HG03045 (cell line): Measurements from ENCODE around the gene TMEM144.
"Not testable (repeated sequence)": the region's sequence is repeated elsewhere in the genome, so short reads cannot be mapped to it uniquely, and the experiment has no call there.

Source experiments
- ATAC-seq: cut with Tn5 transposase; IDR thresholded peaks from one replicate; pipeline ENCODE4 v1.9.1; 2021; ENCODE audit warnings: mild to moderate bottlenecking, moderate library complexity; ENCODE audit not compliant: unreplicated experiment

TMEM144 gene

DNA sequence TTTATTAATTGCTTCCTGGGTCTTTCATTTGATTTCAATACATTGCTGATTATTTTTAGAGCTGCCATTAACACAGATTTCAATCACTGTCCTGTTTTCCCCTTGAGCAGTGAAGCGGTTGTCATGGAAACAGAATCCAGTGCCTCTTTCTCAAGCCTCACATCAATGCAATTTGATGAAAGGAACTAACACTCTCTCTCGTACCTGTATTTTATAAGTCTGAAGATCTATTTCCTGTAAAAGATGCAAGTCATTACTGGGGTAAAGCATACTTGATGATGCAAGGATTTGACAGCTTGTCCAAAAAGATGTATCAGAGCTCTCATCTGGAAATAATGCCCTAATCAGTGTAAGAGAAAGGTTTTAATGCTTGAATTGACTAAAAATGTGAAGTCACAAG lies 19.6 kb upstream of the TMEM144 start:
- ATAC-seq = no peak

DNA sequence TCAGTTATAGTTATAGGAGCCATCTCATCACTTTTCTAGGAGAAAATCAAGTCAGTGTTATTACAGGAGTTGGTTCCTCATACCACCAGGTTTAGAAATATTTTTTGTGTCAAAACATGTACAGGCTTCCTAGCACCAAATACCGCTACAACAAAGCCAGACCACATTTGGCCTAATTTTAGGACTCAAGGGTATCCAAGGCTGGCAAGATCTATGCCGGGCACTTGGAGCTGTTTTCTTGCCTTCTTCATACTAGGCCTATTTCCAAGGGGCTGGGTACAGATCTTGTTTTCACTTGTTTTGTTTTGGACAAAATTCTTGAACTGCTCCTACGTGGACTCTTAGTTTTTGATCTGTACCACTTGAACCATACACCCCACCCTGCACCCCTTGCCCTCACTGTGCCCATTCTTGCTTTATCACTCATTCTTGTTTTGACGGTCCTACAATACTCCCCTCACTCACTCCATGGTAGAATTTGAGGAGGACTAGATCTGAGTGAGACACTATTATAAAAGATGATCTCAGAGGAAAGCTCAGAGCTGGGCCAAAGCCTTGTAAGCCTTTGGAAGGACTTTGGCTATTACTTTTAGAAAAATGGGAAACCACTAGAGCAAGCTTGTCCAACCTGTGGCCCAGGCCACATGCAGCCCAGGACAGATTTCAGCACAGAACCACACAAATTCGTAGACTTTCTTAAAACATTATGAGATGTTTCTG lies 17.7 kb upstream of the TMEM144 start:
- no peak for ATAC-seq

DNA sequence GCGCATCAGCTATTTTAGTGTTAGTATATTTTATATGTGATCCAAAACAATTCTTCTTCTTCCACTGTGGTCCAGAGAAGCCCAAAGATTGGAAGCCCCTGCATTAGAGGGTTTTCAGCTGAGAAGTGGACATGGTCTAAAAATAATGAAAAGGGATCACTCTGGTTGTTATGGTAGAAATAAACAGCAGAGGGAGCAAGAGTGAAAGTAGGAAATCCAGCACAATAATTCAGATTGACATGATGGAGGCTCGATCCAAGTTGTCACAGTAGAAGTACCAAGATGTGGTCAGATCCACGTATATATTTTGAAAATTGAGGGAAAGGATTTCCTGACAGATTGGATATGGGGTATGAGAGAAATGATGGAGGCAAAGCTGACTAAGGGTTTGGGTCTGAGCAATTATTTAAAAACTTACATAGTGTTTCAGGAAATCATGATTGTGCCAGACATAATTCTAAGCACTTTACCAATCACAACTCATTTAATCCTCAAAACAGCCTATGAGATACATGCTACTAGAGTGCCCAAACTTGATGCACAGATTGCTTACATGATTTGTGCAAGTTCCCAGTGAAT lies 17.0 kb upstream of the TMEM144 start:
- no peak for ATAC-seq

DNA sequence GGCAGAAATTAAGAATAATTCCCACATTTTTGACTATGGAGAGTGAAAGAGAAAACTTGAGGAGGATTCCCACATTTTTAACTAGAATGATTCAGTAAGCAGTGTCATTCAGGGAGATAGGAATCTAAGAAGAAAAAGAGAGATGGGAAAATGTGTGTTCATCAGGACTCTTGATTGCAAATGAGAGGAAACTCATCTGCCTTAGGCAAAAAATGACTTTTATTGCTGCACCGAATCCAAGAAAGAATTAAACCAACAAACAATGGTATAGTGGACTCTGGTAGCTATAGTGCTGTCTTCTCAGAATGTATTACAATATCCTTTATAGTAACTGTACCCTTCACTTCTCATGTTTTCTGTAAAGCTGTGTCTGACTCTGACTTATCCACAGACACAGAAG lies 15.0 kb upstream of the TMEM144 start:
- no peak for ATAC-seq

DNA sequence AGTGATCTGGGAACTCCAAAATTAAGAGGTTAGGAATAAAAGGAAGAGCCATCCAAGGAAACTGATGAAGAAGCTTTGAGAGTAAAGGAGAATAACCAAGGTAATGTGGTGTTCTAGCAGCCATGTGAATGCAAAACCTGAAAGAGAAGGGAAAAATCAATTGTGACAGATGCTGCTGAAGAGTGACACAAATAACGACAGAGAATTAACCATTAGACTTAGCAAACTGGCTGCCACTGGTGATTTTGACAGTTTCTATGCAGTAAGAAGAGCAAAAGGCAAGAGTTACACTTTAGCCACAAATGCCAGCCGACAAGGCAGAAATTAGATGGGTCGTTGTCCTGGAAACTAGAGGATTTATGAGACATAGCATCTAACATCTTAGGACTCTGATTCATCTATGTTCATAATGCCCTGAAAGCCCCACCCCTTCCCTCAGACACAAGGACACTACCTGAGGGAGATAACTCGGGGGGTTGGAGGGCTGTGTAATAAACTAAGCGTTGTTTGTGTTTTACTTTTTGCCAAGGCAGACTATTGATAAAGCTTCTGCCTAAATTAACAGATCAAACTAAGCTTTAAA lies 13.0 kb upstream of the TMEM144 start:
- ATAC-seq = no peak

DNA sequence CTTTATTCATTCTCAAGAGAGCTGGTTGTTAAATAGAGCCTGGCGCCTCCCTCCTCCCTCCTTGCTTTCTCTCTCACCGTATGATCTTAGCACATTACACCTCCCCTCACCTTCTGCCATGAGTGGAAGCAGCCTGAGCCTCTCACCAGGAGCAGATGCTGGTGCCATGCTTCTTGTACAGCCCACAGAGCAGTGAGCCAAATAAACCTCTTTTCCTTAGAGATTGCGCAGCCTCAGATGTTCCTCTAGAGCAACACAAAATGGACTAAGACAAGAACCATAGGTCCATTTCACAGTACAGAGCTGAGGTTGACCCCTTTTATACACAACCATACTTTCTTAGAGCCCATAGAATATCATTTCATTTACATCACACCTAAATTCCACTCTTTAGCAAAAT lies 10.1 kb upstream of the TMEM144 start:
- ATAC-seq = no peak

DNA sequence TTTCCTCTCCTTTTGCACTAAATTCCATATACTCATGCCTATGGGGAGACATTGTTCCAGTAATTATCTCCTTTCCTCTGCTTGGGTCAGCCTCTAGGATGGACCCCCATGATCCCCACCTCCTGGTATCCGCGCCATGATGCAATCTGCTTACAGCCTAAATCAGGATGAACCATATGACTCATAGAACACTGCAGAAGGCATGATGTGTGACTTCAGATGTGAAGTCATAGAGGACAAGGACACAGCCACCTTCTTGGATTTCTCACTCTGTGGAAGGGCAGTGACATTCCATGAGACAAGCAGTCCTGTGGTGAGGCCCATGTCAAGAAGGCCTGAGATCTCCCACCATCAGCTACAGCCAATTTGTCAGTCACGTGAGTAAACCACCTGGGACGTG lies 9.0 kb upstream of the TMEM144 start:
- no peak for ATAC-seq

DNA sequence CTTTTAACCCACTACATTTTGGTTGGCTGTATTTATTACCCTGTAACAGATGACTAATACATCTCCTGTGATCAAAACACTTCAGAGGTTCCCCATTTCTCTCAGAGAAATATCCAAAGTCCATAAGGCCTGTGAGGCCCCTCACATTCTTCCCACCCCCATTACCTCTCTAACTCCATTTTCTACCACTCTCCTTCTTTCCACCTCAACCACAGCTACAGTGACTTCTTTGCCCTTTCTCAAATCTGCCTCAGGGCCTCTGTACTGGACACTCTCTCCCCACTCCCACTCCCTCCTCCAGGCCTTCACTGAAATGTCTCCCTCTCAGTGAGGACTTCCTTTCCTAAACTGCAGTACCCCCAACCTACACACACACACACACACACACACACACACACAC lies 8.4 kb upstream of the TMEM144 start:
- no peak for ATAC-seq

DNA sequence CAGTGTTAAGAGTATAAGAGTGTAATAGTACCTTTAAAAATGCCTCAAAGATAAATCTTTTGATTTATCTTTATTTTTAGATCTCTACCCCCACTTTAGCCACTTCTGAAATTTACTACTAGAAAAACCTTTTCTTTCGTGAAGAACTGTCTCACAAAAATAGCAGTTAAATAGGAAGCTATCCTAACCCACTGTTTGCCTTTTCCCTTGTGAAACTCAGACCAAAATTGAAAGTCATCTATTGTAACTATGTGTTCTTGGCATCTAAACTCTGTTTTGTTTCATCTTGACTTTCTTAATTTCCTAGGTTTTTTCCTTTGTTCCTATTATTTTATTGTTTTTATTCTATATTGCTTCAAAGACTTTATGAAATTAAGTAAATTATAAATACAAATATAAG lies 7.8 kb upstream of the TMEM144 start:
- no peak for ATAC-seq

DNA sequence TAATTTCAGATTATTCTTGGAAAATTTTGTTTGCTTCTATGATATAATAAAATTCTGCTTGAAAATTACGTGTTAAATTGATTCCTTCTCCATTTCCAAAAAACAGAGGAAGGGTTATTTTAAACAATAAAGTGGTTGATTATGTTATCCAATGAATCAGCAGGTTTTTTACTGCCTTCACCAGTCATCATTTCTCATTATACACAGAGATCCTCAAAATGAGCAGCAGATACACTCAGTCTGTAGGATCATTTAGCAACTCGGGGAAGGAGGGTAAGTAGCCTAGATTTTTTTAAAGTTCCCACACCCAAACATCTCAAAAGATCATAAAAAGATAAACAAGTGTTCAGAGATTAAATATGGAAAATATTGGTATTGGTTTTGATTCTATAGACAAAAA lies 6.8 kb upstream of the TMEM144 start:
- ATAC-seq = no peak

DNA sequence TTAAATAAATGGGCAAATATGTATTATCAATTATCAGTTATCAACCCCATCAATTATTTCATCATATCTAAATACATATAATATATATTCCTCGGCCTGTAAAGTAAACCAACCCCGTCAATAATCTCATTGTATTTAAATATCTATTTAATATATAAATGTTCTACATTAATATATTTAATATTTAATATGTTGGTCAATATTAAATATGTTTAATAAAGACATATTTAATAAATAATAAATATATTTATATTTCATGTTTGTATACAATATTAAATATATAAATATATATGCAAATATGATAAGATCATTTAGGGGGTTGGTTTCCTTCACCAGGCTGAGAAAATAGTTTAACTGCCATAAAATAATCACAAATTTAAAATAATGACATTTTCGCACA lies 6.4 kb upstream of the TMEM144 start:
- no peak for ATAC-seq

DNA sequence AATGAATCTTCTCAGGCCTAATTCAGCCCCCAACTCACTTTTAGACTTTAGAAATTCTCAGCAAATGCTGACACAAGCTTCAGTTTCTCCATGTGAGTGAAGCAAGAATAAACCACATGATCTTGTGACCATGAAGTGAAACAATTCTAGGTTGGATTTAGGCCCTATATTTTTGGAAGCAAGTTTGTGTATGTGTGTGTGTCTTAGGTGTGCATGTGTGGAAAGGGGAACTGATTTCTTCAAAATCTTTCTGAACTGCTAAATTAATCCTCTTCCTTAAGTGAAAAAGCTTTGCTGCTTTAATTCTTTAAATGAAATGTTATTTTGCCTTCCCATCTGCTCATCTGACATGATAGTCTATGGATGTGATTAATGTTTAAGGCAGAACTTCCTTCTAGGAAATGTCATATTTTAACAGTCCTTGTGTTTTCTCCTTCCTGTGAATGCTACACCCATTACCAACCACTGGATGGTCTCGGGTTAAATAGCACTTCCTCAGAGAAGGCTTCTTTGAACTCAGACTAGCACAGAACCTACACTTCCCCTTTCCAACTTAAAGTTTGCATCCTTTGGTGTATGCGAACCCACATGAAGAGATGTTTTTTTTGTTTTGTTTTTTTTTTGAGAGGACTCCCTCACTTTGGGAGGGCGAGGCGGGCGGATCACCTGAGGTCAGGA lies 1.2 kb upstream of the TMEM144 start:
- no peak for ATAC-seq

DNA sequence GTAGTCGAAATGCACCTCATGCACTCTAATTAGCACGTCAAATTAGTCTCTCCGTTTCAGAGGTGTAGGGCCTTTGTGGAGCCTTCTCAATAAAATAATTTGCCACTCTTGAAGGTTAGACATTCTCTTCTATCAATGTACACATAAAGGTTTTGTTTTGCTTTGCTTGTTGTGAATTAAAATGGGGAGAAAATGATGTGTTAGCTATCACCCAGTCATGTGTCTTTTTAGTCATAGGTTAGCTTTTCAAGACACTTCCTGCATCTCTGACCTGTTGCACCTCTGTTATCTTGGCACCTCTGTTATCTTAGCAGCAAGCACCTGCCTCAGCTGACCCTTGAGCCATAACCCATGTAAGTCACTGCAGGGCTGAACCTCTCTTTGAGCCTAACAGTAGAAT lies 936 bp downstream of the TMEM144 start:
- no peak for ATAC-seq

DNA sequence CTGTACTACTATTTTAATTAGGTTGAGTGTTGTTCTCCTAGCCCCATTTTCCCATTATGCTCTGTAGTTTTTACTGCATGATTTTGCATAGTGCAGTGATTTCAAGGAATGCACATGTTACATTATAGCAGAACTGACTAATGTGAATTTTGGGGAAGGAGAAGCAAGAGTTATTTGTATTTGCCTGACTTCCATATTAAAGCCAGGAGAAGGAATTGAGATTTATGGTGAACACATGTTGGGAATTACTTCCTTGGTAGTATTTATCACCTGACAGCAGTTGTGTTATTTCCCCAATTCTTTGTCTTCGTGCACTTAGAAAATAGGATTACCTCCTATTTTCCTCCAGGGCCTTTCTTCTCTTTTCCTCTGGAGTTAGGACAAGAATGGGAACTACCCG lies 3.2 kb downstream of the TMEM144 start:
- ATAC-seq = no peak

DNA sequence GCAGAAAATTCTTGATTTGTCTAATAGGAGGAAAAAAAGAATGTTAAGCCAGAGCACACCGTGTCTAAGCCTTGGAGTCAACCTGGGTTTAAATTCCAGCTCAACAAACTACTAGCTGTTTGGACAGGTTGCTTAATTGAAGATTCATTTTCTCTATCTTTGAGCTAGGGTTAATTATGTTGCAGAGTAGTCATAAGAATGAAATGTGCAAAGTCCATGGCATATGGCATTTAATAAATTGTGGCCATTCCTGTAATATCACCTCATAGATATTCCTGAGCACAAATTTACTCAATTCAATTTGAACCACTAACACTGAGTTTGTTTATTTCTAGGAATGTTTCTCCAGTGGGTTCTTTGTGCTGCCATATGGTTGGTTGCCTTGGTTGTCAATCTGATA lies 4.6 kb downstream of the TMEM144 start:
- ATAC-seq = no peak

DNA sequence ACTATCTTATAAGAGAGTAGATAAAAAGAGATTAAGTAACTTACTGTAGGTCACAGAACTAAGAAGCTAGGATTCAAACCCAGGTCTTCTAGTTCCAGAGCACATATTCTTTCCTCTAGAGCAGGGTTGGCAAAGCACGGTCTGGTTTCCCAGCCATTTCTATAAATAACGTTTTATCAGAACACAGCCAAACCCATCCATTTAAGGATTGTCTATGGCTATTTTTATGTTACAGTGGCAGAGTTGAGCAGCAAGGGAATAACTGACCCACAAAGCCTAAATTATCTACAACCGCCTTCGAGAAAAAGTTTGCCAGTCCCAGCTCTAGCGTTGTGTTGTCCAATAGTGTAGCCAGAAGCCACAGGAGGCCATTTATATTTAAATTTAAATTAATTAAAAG lies 7.5 kb downstream of the TMEM144 start:
- no peak for ATAC-seq

DNA sequence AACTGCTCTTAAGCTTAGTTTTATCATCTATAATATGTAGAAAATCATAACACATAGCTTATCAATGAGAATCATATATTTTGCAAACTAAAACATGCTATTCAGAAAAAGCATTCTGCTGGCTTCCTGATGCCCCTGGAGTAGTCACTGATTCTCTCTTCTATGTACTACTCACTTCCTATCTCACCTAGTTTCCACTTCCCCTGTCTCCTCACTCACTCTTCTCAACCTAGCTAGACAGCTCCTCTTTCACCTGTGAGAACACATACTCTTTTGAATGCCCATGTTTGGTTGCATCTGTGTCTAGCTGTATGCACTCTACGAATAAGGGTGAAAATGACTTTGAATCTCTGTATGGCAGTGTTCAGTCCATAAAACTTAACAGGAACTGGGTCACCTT lies 9.3 kb downstream of the TMEM144 start:
- no peak for ATAC-seq

DNA sequence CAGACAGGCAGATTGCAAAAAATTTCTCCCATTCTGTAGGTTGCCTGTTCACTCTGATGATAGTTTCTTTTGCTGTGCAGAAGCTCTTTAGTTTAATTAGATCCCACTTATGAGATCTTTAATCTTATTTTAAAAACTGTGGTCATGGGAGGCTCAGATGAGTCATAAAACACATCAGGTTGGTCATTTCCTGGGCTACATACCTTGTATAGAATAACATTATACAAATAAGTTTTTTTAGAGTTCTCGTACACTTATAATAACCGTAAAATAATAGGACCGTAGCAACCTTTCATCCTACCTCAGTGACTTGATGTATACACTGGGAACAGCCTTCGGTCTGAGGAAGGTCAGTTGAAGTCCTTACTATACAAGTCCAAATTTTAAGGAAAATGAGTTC lies 14.0 kb downstream of the TMEM144 start:
- not testable (repeated sequence) for ATAC-seq

DNA sequence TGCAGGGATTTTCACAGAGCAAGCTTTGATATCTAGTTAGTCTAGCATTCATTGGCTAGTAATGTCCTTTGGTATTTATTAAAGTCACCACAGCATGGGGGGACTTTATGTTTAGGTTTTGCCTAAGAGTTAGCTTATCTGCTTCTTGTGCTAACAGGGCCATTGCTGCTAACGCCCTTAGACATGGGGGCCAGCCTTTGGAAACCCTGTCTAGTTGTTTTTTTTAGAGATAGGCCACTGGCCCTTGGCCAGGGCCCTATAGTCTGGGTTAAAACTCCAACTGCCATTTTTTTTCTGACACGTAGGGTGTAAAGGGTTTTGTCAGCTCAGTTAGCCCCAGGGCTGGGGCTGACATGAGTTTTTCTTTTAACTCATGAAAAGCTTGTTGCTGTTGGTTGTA lies 14.7 kb downstream of the TMEM144 start:
- ATAC-seq = not testable (repeated sequence)

DNA sequence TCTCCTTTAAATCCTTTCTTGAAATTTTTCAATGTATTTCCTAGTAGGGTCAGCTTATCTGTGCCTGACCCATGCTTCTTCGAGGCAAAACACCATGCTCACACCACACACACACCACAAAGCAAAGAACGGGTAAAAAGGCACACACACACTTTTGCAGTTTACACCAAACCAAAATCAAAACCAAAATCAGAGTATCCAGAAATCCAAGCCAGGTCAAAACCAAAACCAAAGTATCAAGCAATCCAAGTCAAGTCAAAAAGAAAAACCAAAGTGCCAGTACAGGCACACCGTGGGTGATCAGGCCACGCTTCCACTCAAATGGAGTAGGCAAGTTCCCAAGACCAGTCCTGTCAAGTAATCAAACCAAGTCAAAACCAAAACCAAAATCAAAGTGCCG lies 17.6 kb downstream of the TMEM144 start:
- not testable (repeated sequence) for ATAC-seq

DNA sequence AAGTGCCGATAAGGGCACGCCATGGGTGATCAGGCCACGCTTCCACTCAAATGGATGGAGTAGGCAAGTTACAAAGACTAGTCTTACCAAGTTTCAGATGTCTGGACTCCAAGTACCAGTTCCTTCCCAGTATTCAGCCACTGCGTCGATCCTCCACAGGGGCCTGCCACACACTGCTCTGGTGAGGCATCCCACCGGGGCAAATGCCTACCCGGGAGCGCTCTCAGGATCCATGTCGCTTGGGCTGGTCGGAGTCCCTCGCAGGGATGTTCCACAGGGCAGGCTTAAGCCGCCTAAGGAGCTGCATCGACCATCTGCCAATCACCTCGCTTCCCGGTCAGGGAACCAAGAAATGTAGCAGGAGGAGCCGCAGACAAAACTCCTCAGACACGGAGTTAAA lies 18.1 kb downstream of the TMEM144 start:
- not testable (repeated sequence) for ATAC-seq

DNA sequence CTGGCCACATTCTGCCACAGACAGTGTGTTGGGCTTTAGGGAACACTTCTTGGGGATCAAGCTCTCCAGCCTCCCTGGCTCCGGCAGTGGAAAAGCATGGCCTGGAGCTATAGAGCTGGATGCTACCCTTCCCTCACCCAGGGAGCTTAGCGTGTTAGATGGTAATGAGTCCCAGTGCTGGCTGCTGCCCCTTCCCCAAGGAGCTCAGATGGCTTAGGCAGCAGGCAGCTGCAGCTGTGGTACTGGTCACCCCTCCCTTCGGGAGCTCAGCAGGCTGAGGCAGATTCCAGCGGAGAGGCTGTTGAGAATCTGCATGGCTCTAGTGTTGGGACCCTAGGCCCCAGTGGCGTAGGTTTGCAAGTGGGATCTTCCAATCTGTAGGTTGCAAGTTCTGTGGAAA lies 19.5 kb downstream of the TMEM144 start:
- no peak for ATAC-seq
